Mesenchymal stem cell (in vitro differentiated cells and primary cell): ENCODE data around the gene SCN2B.
A peak's percentile ranks its signal among the peaks of the same experiment; 100 is the strongest.

Experiments used
- DNase-seq: peaks from one replicate; pipeline ENCODE4 v3.0.0-alpha.2; 2013
- H2AFZ ChIP-seq: one replicate; pipeline ENCODE4 v1.6.1; 2013; ENCODE audit warnings: low read depth, mild to moderate bottlenecking, control low read depth, inconsistent platforms, low read length, moderate library complexity
- H2AK5ac ChIP-seq: 2 replicates; pipeline ENCODE4 v1.6.1; 2013; ENCODE audit warnings: low read length, moderate library complexity, mild to moderate bottlenecking, inconsistent platforms; ENCODE audit not compliant: severe bottlenecking
- H2BK120ac ChIP-seq: one replicate; pipeline ENCODE4 v1.6.1; 2013; ENCODE audit warnings: low read depth, mild to moderate bottlenecking, inconsistent platforms, low read length, moderate library complexity
- H2BK12ac ChIP-seq, 2 experiments: one replicate each; pipeline ENCODE4 v1.6.1; 2013; ENCODE audit warnings: inconsistent platforms in 2 of 2, low read length in 2 of 2, mild to moderate bottlenecking in 2 of 2, moderate library complexity in 2 of 2, control low read depth in 1 of 2
- H2BK15ac ChIP-seq: one replicate; pipeline ENCODE4 v1.6.1; 2013; ENCODE audit warnings: mild to moderate bottlenecking, low read depth, inconsistent platforms; ENCODE audit not compliant: poor library complexity, severe bottlenecking
- H2BK5ac ChIP-seq: 2 replicates; pipeline ENCODE4 v1.6.1; 2013; ENCODE audit warnings: low read depth, mild to moderate bottlenecking, low read length, control low read depth, inconsistent platforms; ENCODE audit not compliant: poor library complexity, severe bottlenecking
- H3K14ac ChIP-seq, 2 experiments: one replicate each; pipeline ENCODE4 v1.6.1; 2013; ENCODE audit warnings: inconsistent platforms in 2 of 2, low read length in 2 of 2, control low read depth in 1 of 2, mild to moderate bottlenecking in 1 of 2, moderate library complexity in 1 of 2
- H3K18ac ChIP-seq, 2 experiments: one replicate each; pipeline ENCODE4 v1.6.1; 2013; ENCODE audit warnings: inconsistent platforms in 2 of 2, low read length in 2 of 2, control low read depth in 1 of 2, low read depth in 1 of 2, mild to moderate bottlenecking in 1 of 2
- H3K23ac ChIP-seq, 2 experiments: one replicate each; pipeline ENCODE4 v1.6.1; 2013; ENCODE audit warnings: inconsistent platforms in 2 of 2, low read length in 2 of 2, mild to moderate bottlenecking in 2 of 2, moderate library complexity in 2 of 2, control low read depth in 1 of 2
- H3K27ac ChIP-seq: 2 replicates; pipeline ENCODE4 v1.5.1; 2013; ENCODE audit warnings: mild to moderate bottlenecking, moderate library complexity, low read length, control low read depth, inconsistent platforms; ENCODE audit not compliant: poor library complexity, severe bottlenecking
- H3K27me3 ChIP-seq, 2 experiments: 2 replicates each; pipeline versions ENCODE4 v1.6.1 to v1.7.0; 2013; ENCODE audit warnings: low read length in 2 of 2, mild to moderate bottlenecking in 2 of 2, moderate library complexity in 2 of 2, control low read depth in 1 of 2, inconsistent platforms in 1 of 2; ENCODE audit not compliant: control insufficient read depth in 1 of 2, insufficient read depth in 1 of 2
- H3K36me3 ChIP-seq, 2 experiments: 2 replicates each; pipeline versions ENCODE4 v1.6.1 to v1.7.0; 2013; ENCODE audit warnings: low read length in 2 of 2, control low read depth in 1 of 2, inconsistent platforms in 1 of 2, low read depth in 1 of 2, mild to moderate bottlenecking in 1 of 2; ENCODE audit not compliant: insufficient read depth in 2 of 2, control insufficient read depth in 1 of 2
- H3K4ac ChIP-seq, 2 experiments: one replicate each; pipeline ENCODE4 v1.6.1; 2013; ENCODE audit warnings: inconsistent platforms in 2 of 2, low read length in 2 of 2, mild to moderate bottlenecking in 2 of 2, moderate library complexity in 2 of 2, control low read depth in 1 of 2, low read depth in 1 of 2
- H3K4me1 ChIP-seq: 2 replicates; pipeline ENCODE4 v1.6.1; 2013; ENCODE audit warnings: low read depth, low read length, control low read depth; ENCODE audit not compliant: control insufficient read depth, insufficient read depth
- H3K4me2 ChIP-seq: 2 replicates; pipeline ENCODE4 v1.6.1; 2013; ENCODE audit warnings: low read length, mild to moderate bottlenecking, inconsistent platforms; ENCODE audit not compliant: poor library complexity, severe bottlenecking
- H3K4me3 ChIP-seq, 2 experiments: 2 replicates each; pipeline versions ENCODE4 v1.5.1 to v1.7.0; 2013; ENCODE audit warnings: low read length in 2 of 2, mild to moderate bottlenecking in 2 of 2, control low read depth in 1 of 2, low read depth in 1 of 2; ENCODE audit not compliant: insufficient read depth in 1 of 2
- H3K79me1 ChIP-seq: replicated peaks from 2 replicates; pipeline ENCODE4 v1.6.1; 2013; ENCODE audit warnings: mild to moderate bottlenecking, control low read depth, low read length, inconsistent platforms; ENCODE audit not compliant: poor library complexity, severe bottlenecking
- H3K9ac ChIP-seq: 2 replicates; pipeline ENCODE4 v1.7.0; 2013; ENCODE audit warnings: mild to moderate bottlenecking, low read length, moderate library complexity
- H3K9me3 ChIP-seq: 2 replicates; pipeline ENCODE4 v1.7.0; 2013; ENCODE audit warnings: mild to moderate bottlenecking, low read length; ENCODE audit not compliant: control insufficient read depth
- H4K8ac ChIP-seq: one replicate; pipeline ENCODE4 v1.6.1; 2013; ENCODE audit warnings: inconsistent platforms, mild to moderate bottlenecking, low read length, moderate library complexity
- H4K91ac ChIP-seq: one replicate; pipeline ENCODE4 v1.6.1; 2013; ENCODE audit warnings: mild to moderate bottlenecking, low read length, inconsistent platforms
- WGBS: methylation state at CpG from one replicate; pipeline ENCODE4 v1.1.7; 2013; ENCODE audit warnings: mixed read lengths; 5-methylcytosine and 5-hydroxymethylcytosine counted together

Gene SCN2B

DNA sequence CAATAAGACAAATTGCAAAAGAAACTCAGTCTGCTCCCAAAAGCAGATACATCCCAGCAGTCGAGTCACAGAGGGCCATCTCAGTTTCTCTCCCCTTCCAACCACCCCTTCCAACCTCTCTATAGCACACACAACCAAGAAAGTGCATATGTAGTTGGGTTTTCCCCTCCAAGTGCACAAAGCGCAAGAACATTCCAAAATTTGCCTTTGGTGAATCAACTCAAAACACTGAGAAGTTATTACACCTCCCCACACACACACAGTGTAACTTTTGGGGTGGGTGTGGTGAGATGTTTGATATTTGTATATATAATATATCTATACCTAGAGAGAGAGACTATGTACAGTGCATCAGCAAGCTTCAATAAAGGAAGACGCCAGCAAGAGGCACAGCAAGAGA lies 13.6 kb downstream of the SCN2B start:
- no peak overlapping the region for H2AFZ ChIP-seq
- 53% methylated on average over 2 of the region's 3 CpGs for WGBS
- no peak overlapping the region for H3K27ac ChIP-seq

DNA sequence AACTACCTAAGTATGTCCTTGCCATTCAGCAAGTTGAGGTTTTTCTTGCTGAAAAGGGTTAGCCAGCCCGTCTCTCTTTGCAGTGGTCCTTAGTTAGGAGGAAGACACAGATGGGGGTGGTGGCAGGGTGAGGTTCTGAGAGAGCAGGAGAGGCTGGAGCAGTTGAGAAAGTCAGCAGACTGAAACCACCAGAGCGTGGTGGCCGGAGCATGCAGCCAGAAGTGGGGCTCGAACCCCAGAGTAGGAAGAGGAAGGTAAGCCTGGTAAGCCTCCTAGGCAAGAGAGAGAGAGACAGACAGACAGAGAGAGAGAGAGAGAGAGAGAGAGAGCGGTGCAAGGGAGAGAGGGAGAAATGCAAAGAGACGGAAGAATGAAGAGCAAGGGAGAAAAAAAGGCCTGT lies 14.7 kb downstream of the SCN2B start:
- no peak overlapping the region for H4K91ac ChIP-seq
- no peaks in the 10 kb centered on the region for H3K36me3 ChIP-seq
- H3K18ac ChIP-seq: no peak overlapping the region
- no peak overlapping the region for H3K9ac ChIP-seq
- no peak overlapping the region for H2BK12ac ChIP-seq
- no peaks in the 10 kb centered on the region for H3K79me1 ChIP-seq
- H2BK15ac ChIP-seq: no peak overlapping the region
- no peak overlapping the region for H4K8ac ChIP-seq
- H3K27ac ChIP-seq: no peak overlapping the region
- no peak overlapping the region for H3K4me3 ChIP-seq
- H2AFZ ChIP-seq: no peak overlapping the region
- H2BK120ac ChIP-seq: no peak overlapping the region
- no peak overlapping the region for H2AK5ac ChIP-seq
- no peak overlapping the region for H2BK5ac ChIP-seq
- no peak for DNase-seq
- H3K4me1 ChIP-seq: peaks cover 6% of the 10 kb centered on the region
- no peak overlapping the region for H3K4ac ChIP-seq
- H3K23ac ChIP-seq: no peak overlapping the region
- H3K14ac ChIP-seq: no peak overlapping the region
- WGBS: 72% methylated on average over 6 of the region's 6 CpGs
- no peaks in the 10 kb centered on the region for H3K9me3 ChIP-seq
- no peak overlapping the region for H3K4me2 ChIP-seq
- H3K27me3 ChIP-seq: peaks cover 87% of the 10 kb centered on the region in 2 experiments

More for the DNA sequence above, 13.6 kb downstream of the SCN2B start:
- no peak overlapping the region for H3K4me2 ChIP-seq
- no peak overlapping the region for H2AK5ac ChIP-seq
- H3K4me3 ChIP-seq: no peak overlapping the region
- H3K36me3 ChIP-seq: no peaks in the 10 kb centered on the region
- no peak overlapping the region for H3K23ac ChIP-seq
- no peak overlapping the region for H2BK15ac ChIP-seq
- H4K8ac ChIP-seq: no peak overlapping the region
- peaks cover 86% of the 10 kb centered on the region in 2 experiments for H3K27me3 ChIP-seq
- H3K79me1 ChIP-seq: no peaks in the 10 kb centered on the region
- no peak for DNase-seq
- H4K91ac ChIP-seq: no peak overlapping the region
- no peak overlapping the region for H2BK120ac ChIP-seq
- no peak overlapping the region for H2BK12ac ChIP-seq
- no peak overlapping the region for H3K18ac ChIP-seq
- H3K9ac ChIP-seq: no peak overlapping the region
- H2BK5ac ChIP-seq: no peak overlapping the region
- peaks cover 4% of the 10 kb centered on the region for H3K4me1 ChIP-seq
- H3K4ac ChIP-seq: no peak overlapping the region
- H3K9me3 ChIP-seq: no peaks in the 10 kb centered on the region
- no peak overlapping the region for H3K14ac ChIP-seq

GRCh38 chr11:118157186-118157895 lies 19.1 kb downstream of the SCN2B start:
- H2BK15ac ChIP-seq: no peak overlapping the region
- peak overlapping the region in 1 of 2 experiments; percentile 16 for H3K23ac ChIP-seq
- peaks cover 96 to 98% of the 10 kb centered on the region in 2 experiments for H3K27me3 ChIP-seq
- H2BK120ac ChIP-seq: no peak overlapping the region
- H3K9ac ChIP-seq: no peak overlapping the region
- no peak for DNase-seq
- H3K4me3 ChIP-seq: no peak overlapping the region
- no peak overlapping the region for H2BK12ac ChIP-seq
- H3K9me3 ChIP-seq: no peaks in the 10 kb centered on the region
- no peak overlapping the region for H2AFZ ChIP-seq
- H4K8ac ChIP-seq: no peak overlapping the region
- no peak overlapping the region for H3K4me2 ChIP-seq
- H3K14ac ChIP-seq: no peak overlapping the region
- WGBS: 35% methylated on average over 7 of the region's 10 CpGs
- no peak overlapping the region for H2BK5ac ChIP-seq
- no peak overlapping the region for H3K27ac ChIP-seq
- H3K79me1 ChIP-seq: no peaks in the 10 kb centered on the region
- no peaks in the 10 kb centered on the region for H3K36me3 ChIP-seq
- H4K91ac ChIP-seq: no peak overlapping the region
- H3K4me1 ChIP-seq: peaks cover 19% of the 10 kb centered on the region
- no peak overlapping the region for H3K4ac ChIP-seq
- H2AK5ac ChIP-seq: no peak overlapping the region
- H3K18ac ChIP-seq: no peak overlapping the region

DNA sequence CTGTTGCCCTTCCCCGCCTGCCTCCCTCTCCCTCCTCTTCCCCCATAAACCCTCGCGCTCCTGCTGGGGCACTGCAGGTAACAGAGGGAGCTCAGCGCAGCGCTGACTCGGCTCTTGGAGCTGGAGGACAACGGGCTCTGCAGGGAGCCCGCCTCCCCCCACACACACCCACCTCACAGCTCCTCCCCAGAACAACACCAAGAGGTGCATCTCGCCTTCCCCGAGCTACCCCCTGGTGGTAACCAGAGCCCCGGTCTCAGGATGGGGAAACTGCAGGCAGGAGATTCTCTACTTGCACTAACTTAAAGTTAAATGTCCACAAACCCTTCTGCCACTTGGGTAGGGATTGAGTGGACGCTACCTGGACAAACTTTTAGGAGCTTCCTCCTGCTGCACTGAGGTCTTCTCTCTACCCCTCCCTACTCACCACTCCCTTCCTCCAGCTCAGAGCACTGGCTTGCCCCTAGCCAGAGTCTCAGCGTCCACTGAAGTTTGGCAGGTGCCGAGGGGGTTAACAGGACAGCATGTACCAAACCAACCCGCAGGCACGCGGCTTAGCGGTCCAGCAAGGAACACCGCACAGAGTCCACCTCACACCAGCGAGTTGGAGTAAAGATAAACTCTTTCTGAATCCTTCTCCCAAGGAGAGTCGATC lies 19.8 kb downstream of the SCN2B start:
- H3K14ac ChIP-seq: no peak overlapping the region
- H2BK5ac ChIP-seq: no peak overlapping the region
- no peak overlapping the region for H2BK15ac ChIP-seq
- H3K9me3 ChIP-seq: no peaks in the 10 kb centered on the region
- H2BK120ac ChIP-seq: no peak overlapping the region
- H3K18ac ChIP-seq: no peak overlapping the region
- no peaks in the 10 kb centered on the region for H3K79me1 ChIP-seq
- H3K4ac ChIP-seq: no peak overlapping the region
- 7% methylated on average over 17 of the region's 21 CpGs for WGBS
- H4K91ac ChIP-seq: no peak overlapping the region
- H3K4me2 ChIP-seq: no peak overlapping the region
- no peak overlapping the region for H2AFZ ChIP-seq
- peaks cover 21% of the 10 kb centered on the region for H3K4me1 ChIP-seq
- DNase-seq: no peak
- H4K8ac ChIP-seq: no peak overlapping the region
- H3K36me3 ChIP-seq: no peaks in the 10 kb centered on the region
- H3K23ac ChIP-seq: peak overlapping the region in 1 of 2 experiments; percentile 16
- H2AK5ac ChIP-seq: no peak overlapping the region
- H3K4me3 ChIP-seq: no peak overlapping the region
- no peak overlapping the region for H2BK12ac ChIP-seq
- no peak overlapping the region for H3K9ac ChIP-seq
- H3K27me3 ChIP-seq: peaks cover 97 to 98% of the 10 kb centered on the region in 2 experiments
- H3K27ac ChIP-seq: no peak overlapping the region
